ENCODE data around the gene GRID2.

GRID2 gene

DNA sequence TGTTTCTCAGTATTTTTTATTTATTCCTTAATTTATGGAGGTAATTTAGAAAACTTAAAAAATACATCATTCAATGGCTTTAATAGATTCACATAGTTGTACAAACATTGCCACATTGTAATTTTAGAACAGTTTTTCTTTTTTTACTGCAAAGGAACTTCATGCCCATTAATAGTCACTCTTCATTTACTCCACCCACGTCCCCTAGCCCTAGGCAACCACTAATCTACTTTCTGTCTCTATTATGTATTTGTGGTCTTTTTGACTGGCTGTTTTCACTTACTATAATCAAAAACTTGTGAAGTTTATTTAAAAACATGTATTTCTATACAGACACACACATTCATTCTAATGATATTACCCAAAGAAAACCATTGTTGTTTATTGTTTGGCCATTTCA is 664.8 kb downstream of the GRID2 start:
- no peak for DNase-seq (ENCODE audit: low read depth)

DNA sequence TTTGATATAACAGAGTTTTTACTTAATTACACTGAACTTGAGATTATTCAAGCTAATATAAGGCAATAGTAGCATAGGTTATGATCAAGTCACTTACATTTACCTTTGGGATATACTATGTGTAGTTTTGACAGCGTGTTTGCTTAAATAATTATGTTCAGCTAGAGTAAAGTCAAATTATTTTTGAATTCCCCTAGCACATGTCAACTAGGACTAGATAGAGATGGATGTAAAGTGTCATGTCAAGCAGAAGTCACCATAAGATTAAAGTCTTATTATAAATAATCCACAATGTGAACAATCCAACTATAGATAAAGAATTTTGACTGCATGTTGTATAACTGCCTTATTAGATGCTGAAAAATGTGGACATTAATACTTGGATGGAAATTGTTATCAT is 665.2 kb downstream of the GRID2 start:
- no peak for DNase-seq (ENCODE audit: low read depth)

DNA sequence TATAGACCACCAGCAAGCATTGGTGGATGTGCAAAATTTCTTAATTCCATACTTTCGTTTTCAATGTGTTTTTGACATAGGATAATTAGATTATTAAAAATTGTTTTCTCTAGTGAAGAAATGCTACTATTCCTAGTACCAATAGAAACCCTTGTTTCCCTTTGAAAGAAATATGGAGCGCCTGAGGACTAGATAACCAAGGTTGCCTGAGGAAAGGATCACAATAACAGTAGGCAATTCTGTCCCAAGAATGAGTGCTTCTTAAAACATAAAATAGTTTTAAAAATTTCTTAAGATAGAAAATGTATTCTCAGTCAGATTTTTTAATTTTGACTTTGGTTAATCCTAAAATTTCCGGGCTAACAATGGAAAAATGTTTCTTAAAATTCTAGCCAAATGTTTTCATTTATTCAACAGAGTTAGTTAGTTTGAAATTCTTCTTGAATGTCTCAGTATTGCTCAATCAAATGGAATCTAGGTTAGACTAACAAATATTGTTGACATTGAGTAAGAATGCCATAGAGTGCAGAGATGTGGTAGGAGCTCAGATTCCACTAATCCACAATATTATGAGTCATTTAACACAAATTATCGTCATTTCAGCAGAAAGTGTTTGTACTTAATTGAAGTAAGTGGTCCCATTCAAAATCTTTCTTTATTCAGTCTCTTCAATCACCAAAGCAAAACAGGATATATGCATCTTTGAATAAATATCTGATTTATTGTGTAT is 666.0 kb downstream of the GRID2 start:
- DNase-seq (ENCODE audit: low read depth): peak; percentile 62

DNA sequence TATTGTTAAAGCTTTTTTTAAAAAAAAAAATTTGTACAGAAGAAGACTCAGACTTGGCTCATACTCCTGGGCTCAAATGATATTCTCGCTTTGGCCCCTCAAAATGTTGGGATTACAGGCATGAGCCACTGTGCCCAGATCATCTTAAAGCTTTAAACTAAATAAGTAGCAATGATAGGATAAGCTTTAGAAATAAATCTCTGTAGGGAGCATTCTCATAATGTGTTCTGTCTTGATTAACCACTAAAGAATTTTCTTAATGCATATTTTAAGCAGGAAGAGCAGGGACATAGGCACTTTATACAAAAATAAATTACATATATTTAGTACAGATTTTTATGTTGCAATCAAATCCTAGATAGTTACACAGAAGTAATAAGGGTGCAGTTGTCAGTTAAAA is 667.2 kb downstream of the GRID2 start:
- DNase-seq (ENCODE audit: low read depth): no peak

DNA sequence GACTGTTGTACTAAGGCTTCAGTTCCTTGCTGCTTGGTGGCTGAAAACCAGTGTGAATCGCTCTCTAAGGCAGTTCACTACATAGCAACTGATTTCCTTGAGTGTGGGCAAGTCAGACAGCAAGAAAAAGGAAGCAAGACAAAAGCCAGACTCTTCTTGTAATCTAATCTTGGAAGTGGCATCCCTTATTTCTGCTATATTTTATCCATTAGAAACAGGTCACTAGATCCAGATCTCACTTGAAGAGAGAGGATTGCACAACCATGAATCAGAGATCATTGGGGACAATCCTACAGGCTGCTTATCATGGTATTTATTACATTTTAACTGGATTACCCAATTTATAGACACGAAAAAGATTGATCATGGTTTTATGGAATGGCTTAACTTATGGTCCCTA is 684.5 kb downstream of the GRID2 start:
- no peak for DNase-seq (ENCODE audit: low read depth)

DNA sequence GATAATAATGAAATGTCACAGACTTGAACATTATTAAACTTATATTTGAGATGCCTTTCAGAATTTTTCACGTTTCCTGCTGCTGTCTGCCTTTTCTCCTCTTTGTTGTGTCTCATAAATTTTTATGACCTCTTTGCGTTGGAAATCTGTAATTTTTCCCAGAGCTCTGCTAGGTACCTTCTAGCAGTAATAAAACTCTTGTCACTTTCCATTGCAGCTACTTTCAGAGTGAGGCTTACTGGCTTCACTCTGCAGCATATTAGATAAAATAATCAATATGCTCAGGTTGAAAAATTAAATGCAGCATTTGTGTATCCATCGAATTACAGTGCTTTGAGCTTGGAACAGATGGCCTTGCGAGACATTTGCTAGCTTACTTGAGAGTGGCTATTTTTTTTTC is 689.0 kb downstream of the GRID2 start:
- no peak for DNase-seq (ENCODE audit: low read depth)

DNA sequence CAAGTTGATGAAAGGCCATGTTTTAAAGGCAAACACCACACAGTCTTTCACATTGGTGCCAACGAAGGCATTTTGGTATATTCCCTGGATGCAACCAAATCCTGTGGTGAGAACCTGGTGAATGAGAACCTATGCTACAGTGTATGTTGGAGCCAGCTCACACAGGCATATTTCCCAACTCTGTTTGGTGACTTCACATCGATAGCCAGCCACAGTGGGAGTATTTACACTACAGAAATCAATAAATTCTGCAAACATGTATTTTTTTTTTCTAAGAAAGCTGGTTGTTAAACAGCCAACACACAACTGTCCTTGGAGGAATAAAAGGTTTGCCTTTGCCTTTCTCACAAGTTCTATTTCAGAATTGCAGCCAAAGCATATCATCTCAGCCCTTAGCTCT is 691.0 kb downstream of the GRID2 start:
- DNase-seq (ENCODE audit: low read depth): no peak

DNA sequence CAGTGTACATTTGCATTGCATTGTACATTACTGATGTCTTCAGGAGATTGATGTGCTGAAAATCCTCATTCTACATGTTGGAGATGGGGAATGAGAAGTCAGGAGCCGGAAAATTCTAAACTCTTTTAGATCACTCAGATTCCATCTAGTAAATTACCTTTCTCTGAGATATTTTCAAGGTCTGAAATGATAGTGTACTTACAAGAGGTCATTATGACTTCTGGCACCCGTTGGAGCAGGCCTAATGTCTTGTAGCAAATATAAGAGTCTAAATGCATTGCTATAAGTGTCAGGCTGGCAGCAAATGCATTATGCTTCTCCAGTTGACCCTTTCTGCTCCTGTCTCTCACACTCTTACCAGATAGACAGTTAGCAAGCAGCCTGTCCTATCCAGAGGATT is 692.8 kb downstream of the GRID2 start:
- DNase-seq (ENCODE audit: low read depth): no peak

DNA sequence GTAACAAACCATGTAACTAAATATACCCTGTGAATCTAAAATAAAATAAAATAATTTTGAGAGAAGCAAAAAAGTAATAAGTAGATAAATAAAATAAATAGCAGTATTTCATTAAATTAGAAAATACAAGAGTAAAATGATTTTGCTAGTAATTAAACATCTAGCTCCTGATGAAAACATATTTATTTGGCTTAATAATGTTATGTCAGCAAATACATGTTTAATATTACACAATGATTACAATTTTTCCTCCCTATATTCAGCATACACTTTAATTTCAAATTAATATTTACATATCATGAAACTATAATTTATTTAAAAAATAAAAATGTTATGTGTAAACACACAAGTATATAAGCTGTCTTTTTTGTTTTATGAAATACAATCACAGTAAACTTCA is 697.1 kb downstream of the GRID2 start:
- no peak for DNase-seq (ENCODE audit: low read depth)

DNA sequence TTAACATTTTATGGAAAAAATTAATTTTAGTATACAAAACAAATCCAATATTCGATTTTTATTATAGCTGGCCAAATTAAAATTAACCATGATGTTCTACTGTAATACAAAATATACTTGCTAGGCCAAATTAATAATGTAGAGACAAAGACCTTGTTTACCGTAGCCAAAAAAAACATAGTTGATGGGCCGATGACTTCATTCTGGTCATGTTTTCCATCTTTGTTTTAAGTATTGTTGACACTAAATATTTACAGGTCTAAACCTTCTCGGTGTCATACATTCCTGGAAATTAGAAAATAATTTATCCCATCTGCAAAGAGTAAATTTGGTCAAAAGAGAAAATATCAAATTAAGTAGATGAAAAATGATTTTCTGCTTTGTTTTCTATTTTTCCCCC is 698.5 kb downstream of the GRID2 start:
- no peak for DNase-seq (ENCODE audit: low read depth)

DNA sequence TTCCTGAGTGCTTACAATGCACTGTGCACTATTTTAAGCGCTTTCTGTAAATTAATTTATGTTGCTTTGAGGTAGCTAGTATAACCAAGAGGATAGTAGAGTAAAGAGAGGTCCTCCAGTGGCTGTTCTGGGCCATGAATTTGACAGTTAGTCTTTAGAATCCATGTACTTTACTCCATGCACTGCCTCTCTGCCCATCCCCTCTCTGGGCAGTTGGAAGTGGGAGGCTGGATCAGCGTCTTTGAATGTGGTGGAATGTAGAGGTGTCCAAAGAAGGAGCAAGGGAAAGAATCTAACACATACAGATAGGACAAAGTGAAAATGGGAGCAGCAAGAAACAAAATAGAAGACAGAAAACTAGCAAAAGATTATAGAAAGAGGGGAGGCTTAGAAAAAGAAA is 712.6 kb downstream of the GRID2 start:
- DNase-seq (ENCODE audit: low read depth): no peak

DNA sequence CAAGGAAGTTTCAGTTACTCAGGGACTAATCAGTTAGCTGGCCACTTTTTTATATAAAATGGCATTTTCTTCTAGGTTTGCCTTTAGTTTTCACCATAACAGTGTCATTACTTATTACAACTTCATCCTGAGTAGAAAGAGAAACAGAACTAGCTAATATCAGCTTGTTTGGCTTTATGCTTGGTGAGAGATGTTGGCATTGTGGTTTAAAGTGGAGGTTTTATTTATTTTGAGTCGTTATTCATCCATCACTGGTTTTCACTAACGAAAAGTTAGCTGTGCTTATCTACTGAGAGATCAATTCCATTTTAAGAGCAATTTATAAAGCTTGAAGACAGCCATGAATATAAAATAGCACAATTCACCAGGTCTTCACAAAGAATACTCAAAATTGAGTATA is 714.5 kb downstream of the GRID2 start:
- DNase-seq (ENCODE audit: low read depth): no peak

DNA sequence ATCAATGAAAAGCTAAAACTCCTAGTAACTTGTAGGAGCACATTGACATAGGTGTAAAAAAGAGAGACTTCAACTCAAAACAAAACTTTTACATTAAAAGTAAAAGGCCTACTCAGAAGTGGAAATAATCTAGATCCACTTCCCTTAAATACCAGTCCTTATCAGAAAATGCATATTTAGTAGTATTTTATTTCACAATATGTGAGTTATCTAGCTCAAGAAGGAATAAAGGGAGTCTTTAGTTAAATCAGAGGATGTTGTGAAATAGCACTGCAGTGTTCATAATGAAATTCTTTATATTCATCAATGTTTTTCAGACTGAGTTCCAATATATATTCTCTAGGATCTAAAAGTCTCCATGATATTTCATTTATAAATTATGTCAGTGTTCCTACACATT is 715.0 kb downstream of the GRID2 start:
- DNase-seq (ENCODE audit: low read depth): no peak

DNA sequence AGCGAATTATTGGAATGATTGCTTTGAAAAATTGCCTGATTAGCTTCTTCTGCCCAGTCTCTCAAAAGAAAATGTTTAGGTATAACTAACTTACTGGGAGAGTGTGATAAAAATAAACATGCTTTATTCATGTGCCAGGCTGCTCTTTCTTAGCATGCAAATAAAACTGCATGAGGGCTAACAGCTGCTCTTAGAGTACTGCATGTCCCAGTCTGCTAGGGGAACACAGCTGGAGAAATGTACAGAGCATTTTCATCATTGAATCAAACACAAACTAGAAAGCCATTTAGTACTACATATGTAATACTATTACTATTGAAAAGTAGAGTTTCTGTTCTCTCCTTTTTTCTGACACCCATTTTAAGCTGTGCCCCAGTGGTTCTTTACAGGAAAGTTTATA is 726.0 kb downstream of the GRID2 start:
- no peak for DNase-seq (ENCODE audit: low read depth)

DNA sequence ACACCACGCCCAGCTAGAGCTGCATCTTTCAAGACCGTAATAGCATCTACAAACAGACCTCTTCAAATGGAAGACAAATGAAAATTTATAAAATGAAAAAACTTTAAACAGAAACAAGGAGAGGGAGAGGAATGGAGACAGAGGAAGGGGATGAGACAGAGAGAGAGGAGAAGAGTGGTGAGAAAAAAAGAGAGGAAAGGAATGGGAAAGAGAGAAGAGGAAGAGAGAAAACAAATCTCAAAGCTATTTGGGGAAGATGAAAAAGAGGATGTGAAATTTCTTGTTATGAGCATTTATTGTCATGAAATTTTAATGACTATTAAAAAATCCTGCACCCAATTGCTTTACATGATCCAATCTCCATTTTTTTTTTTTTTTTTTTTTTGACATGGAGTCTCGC is 726.9 kb downstream of the GRID2 start:
- no peak for DNase-seq (ENCODE audit: low read depth)

DNA sequence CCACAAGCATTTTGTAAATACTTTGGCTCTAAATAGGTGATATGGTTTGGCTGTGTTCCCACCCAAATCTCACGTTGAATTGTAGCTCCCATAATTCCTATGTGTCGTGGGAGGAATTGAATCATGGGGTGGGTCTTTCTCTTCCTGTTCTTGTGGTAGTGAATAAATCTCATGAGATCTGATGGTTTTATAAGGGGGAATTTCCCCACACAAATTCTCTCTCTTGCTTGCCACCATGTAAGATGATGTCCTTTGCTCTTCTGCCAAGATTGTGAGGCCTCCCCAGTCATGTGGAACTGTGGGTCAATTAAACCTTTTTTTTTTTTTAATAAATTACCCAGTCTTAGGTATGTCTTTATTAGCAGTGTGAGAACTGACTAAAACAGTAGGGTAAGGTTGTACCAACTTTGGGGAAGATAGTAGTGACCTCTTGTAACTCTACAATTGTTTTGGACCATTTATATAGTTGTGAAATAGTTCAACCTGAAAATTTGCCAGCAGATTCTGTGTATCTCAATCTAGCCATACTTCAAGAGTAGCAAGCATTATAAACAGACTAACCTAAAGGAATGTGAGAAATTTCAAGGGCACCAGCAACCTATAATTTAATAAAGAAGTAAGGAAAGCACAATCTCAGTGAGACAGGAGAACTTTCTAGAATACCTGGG is 727.8 kb downstream of the GRID2 start:
- DNase-seq (ENCODE audit: low read depth): no peak

DNA sequence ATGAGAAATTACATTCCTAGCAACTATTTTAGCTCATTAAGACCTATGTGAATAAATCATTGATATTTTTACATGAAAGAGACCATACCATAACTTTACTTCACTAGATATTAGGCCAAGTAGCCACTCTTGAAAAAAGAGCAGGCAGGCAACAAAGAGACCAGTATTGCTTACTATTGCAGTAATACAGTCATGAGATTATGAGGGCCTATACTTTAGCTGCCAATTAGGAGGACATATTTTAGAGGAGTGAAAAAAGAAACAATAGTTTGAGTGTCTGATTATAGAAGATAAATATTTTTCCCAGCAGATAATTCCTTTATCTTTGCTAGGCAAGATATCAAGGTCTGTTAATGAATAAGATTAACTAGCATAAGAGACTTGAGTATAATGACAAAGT is 739.0 kb downstream of the GRID2 start:
- no peak for DNase-seq (ENCODE audit: low read depth)

DNA sequence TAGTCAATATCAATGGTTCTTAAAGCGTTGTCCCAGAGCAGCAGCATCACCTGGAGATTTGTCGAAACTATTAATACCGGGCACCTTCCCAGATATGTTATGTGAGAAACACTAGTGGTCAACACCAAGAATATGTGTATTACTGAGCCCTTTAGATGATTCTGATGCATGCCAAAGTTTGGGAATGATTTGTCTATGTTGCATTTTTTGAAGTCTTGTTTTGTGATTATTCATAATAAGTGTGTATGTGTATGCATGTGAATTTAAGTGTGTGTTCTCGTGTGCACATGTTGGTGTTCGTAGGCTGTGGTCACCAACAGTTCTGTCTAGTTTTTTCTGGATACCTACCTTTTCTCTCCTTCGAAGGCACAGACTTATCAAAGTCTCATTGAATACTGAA is 749.4 kb downstream of the GRID2 start:
- DNase-seq (ENCODE audit: low read depth): no peak

DNA sequence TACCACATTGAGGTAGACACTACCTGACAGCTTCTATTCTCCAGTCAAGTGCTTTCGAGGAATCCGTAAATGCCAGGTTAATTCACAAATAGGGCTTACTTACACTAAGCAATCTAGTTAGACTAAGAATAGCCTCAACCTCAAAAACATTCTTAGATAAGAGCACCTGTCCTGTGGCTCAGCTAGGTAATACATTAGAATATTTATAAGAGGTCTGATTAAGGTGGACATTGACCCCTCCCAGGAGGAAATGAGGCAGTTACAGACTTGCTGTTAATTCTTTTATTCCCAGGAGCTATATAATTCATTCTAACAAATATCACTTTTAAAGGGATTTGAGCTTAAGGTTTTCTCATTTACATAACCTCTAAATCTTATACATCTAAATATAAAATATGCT is 758.1 kb downstream of the GRID2 start:
- DNase-seq (ENCODE audit: low read depth): no peak

DNA sequence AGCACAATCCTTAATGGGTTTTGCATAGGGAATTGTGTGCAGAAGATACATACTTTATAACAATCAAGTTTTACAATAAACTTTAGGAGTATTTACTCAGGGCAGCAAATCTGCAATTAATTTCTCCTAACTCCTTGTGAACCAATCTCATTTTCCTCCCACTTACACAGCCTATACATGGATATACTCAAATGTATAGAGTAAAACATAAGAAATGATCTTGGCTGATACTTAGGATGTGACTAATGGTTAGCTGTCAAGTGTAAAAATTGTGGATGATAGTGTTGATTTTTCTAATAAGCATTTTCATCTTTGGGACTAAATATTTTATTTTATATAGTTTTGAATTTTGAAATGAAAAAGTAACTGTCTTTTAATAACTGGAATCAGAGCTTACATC is 759.6 kb downstream of the GRID2 start:
- no peak for DNase-seq (ENCODE audit: low read depth)

DNA sequence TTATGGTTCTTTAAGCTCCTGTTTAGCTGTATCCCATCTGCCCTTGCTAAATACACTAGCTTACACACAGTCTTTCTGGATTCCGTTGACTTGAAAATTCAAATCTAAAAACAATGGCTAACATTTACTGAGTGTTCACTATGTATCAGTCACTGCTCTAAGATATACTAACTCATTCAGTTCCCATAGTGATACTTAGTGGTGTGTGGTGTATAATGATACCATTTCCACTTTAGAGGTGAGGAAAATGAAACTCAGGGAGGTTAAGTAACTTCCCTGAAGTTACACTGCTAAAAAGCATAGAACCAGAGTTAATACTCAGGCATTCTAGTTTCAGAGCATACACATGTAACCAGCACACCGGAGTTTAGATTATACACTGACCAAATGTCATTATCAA is 762.0 kb downstream of the GRID2 start:
- DNase-seq (ENCODE audit: low read depth): no peak

DNA sequence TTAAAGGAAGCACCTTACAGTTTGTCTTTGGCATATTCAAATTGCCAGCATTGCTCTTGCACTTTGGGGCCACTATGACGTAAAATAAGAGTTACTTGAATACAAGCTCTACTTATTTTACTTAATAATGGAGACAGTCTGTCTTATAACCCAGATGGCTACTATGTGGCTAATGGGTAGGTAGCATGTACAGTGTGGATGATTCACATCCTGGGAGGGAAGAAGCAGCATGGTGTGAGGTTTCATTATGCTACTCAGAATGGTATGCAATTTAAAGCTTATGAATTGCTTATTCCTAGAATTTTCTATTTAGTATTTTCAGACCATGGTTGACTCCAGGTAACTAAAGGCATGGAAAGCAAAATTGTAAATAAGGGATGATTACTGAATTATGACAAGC is 763.0 kb downstream of the GRID2 start:
- peak; percentile 0 for DNase-seq (ENCODE audit: low read depth)

DNA sequence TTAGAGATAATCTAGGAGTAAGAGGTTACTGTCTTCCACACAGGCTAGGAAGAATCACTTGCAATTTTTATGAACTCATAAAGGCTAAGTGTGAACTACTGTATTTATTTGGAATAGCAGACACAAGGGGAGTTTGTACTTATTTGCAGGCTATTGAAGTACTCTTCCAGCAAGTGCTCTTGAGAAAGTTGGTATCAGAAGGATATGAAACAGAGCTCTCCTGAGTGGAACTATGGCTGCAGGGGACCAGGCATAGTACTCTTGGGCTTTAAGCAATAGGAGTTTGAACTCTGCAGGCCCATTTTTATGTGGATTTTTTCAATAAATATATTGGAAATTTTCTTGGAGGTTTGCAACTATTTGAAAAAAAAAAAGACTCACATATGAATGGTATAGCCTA is 768.5 kb downstream of the GRID2 start:
- no peak for DNase-seq (ENCODE audit: low read depth)

DNA sequence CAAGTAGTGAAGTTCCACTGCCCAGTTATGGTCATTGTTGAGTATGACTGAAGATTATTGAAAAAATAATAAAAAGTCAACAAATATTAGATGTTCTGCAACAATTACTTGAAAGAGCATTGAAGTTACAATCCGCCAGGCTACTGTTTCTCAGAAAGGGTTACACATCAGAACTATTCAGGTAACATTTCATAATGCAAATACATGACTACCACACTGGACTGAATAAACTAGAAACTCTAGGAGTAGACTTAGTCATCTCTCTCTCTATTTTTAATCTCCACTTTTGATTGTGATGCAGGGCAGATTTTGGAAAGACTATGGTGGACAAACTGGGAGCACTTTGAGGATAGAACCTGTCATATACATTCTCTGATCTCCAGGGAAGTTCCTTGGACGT is 776.5 kb downstream of the GRID2 start:
- no peak for DNase-seq (ENCODE audit: low read depth)
